ENCODE data around the gene PIPOX. TPM values are rescaled to one million over a fixed set of nuclear protein-coding genes. Genes with fewer than 3 reads are reported as not detected.

PIPOX gene
- polyA plus RNA-seq, 1 donor, result 8.8 TPM

GRCh38 chr17:29046473-29046839 lies 3.5 kb downstream of the PIPOX start:
- no peak for DNase-seq

GRCh38 chr17:29048440-29049368 lies 5.8 kb downstream of the PIPOX start:
- DNase-seq, result no peak

GRCh38 chr17:29049541-29050145 lies 6.7 kb downstream of the PIPOX start:
- no peak for DNase-seq

GRCh38 chr17:29050176-29050575 lies 7.2 kb downstream of the PIPOX start:
- DNase-seq, result no peak

- DNase-seq, result no peak
Observed at GRCh38 chr17:29051194-29051593, 8.3 kb downstream of the PIPOX start.

DNA sequence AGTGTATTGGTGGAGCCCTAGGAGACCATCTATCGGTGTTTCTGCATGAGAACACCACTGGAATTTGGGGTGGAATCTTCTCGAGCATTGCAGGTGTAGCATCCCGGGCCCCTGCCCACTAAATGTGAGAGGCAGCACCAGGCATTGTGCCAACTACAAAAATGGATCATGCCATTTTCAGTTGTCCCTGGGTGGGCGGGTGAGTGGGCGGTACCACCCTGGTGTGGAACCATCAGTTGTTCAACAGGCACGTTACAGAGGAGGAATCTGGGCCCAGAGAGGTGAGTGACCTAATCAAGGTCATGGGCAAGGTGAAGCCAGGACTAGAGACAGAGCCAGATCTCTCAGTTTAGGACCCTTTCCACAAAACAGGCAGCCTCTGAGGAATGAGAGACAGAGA lies 8.8 kb downstream of the PIPOX start:
- no peak for DNase-seq

GRCh38 chr17:29054835-29055234 lies 11.9 kb downstream of the PIPOX start:
- DNase-seq, result no peak

DNA sequence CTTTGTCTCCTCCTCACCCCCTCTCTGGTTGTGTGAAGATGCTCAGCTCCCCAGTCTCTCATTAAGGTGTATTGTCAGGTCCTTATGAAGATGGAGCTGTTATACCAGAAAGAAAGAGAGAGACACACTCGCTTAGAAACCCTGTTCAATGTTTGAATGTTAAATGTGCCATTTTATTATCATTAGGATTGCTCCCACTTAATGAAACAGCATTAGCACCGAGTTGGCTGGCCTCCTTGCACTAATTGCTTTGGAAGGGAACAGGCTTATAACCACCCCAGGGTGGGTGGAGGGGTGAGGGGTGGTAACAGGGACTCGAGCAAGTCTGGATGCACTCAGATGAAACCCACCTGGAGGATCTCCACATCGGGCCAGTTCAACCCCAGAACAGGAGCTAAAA lies 14.4 kb downstream of the PIPOX start:
- no peak for DNase-seq

DNA sequence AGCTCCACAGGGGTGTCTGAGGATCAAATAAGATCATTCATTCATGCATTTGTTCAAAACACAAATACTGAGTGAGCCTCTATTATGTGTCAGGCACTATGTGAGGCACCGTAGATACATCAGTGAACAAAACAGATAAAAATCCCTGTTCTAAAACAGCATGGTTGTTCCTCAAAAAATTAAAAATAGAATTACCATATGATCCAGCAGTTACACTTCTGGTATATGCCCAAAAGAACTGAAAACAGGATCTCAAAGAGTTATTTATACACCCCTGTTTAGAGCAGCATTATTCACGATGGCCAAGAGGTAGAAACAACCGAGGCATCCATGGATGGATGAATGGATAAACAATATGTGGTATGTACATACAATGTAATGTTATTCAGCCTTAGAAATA lies 15.4 kb downstream of the PIPOX start:
- no peak for DNase-seq

DNA sequence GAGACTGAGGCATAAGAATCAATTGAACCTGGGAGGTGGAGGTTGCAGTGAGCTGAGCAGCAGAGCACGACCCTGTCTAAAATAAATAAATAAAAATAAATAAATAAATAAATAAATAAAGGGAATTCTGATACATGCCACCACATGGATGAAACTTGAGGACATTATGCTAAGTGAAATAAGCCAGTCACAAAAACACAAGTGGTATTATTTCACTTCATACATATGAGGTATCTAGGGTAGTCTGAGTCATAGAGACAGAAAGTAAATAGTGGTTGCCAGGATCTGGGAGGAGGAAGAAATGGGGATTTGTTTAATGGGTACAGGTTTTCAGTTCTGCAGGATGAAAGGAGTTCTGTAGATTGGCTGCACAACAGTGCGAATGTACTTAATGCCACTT lies 16.3 kb downstream of the PIPOX start:
- no peak for DNase-seq

GRCh38 chr17:29060475-29060874 lies 17.5 kb downstream of the PIPOX start:
- DNase-seq, result no peak

GRCh38 chr17:29061036-29061435 lies 18.1 kb downstream of the PIPOX start:
- no peak for DNase-seq

DNA sequence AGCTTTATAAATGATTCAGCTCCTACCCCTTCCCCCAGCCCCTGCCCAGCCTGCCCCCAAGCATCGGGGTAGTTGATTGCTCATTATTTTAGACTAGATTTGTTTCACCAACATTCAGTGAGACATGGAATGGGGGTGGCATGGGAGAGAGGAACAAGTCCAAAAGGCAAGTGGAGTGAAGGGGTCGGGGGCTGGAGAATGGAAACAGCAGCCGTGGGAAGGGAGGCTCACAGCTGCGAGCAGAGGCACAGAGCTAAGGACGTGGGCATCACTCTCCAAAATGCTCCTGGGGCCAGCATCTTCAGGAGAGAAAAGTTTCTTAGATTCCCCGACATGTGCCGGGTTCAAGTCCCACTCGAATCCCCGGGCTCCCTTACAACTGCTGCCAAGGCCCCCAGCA lies 19.3 kb downstream of the PIPOX start:
- DNase-seq, result no peak

DNA sequence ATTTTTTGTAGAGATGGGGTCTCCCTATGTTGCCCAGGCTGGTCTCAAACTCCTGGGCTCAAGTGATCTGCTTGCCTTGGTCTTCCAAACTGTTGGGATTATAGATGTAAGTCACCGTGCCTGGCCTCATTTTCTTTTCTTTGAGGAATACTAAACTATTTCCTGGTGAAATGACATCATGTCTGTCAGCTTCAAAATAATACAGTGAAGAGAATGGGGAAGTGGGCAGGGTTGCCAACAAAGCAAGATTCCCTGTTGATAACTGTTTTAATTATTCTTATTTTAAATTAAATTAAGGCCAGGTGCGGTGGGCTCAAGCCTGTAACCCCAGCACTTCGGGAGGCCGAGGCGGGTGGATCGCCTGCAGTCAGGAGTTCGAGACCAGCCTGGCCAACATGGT lies 21.1 kb downstream of the PIPOX start:
- DNase-seq, result no peak

- no peak for DNase-seq
Observed at GRCh38 chr17:29066047-29066446, 23.1 kb downstream of the PIPOX start.

- no peak for DNase-seq
Observed at GRCh38 chr17:29066606-29067005, 23.7 kb downstream of the PIPOX start.

- DNase-seq, result no peak
Observed at GRCh38 chr17:29068818-29069217, 25.9 kb downstream of the PIPOX start.

DNA sequence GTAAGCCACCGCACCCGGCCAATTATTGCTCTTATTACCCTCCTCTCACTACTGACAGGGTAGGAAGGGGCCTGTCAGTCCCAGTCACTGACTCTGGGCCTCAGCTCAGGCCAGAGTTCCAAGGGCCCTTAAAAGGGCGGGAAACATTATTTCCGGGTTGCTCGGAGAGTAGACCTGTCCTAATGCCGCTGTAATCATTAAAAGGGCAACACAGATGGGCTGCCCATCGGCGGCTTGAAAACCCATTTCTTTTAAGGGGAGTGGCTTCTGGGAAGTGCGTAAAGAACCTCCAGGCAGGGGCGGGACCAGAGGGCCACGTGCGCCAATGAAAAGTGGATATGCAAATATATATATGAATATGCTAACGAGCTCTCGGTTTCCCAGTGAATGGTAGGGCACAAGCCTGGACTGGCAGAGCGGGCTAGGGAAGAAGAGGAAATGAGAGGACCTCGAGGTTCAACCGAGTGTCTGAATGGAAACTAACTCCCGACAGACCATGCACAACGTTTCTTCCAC lies 26.6 kb downstream of the PIPOX start:
- no peak for DNase-seq

- no peak for DNase-seq
Observed at GRCh38 chr17:29070308-29070707, 27.4 kb downstream of the PIPOX start.

GRCh38 chr17:29070781-29071180 lies 27.8 kb downstream of the PIPOX start:
- no peak for DNase-seq

DNA sequence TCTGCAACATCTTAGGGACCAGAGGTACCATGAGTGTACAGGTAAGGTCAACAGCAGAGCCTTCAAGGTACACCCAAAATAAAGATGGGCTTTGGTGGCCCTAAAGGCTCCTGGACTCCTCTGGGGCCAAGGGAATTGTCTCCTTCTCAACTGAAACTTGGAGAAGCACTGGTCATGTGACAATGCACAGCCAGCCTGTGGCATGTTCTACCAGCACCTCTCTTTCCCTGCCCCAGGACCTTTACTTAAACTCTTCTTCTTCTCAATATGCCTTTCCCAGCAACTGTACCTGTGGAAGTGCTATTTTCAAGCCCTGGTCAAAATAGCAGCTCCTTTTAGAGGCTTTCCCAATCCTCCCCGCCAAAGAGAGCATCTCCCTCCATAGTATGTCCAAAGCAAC lies 28.4 kb downstream of the PIPOX start:
- no peak for DNase-seq

- DNase-seq, result no peak
Observed at GRCh38 chr17:29073045-29073444, 30.1 kb downstream of the PIPOX start.

DNA sequence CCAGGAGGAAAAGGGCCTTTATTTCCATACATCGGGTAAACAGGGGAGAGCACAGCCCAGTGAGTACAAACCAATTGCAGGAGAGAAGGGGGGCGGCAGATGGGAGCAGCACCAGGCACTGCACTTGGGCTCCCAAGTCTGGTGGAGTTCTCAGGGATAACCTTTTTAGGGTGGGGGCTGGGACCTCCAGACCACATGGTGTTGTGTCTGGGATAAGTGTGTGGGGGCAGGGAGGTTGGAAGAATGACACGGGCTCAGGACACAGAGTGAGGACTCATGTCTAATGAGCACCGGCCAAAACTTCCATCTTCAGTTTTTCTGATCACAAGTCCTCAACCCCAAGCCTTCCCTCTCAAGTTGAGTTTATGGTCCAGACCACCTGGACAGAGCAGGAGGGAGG lies 30.6 kb downstream of the PIPOX start:
- DNase-seq, result no peak

DNA sequence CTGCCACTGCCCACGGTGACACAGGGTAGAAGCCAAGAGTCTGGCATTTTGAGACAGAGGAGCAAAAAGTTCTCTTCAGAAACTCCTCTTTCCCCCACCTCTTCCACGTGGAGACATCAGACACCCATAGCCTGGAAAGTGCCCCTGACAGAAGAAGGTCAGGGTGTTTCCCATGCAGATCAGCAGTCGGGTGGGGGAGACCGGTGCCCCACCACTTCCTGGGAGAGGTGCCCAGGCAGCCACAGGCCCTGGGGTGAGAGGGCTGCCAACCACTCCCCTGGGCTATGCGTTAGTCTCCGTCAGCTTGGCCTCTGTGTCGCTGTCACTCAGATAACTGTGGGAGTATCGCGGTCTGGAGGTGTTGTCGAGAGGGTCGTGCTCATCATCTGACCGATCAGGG lies 31.5 kb downstream of the PIPOX start:
- DNase-seq, result no peak
